GM12872 (cell line): ENCODE results near the gene ERO1A.

Source experiments
- TF ChIP-seq, protein P1 (sequence below): IDR thresholded peaks from 3 replicates; pipeline ENCODE4 v1.5.1; 2011; ENCODE audit warnings: low read depth, mild to moderate bottlenecking, low read length, moderate library complexity; ENCODE audit not compliant: insufficient read depth

Gene ERO1A

GRCh38 chr14:52706286-52706685 lies 10.9 kb upstream of the ERO1A start:
- TF ChIP-seq, protein P1, sequence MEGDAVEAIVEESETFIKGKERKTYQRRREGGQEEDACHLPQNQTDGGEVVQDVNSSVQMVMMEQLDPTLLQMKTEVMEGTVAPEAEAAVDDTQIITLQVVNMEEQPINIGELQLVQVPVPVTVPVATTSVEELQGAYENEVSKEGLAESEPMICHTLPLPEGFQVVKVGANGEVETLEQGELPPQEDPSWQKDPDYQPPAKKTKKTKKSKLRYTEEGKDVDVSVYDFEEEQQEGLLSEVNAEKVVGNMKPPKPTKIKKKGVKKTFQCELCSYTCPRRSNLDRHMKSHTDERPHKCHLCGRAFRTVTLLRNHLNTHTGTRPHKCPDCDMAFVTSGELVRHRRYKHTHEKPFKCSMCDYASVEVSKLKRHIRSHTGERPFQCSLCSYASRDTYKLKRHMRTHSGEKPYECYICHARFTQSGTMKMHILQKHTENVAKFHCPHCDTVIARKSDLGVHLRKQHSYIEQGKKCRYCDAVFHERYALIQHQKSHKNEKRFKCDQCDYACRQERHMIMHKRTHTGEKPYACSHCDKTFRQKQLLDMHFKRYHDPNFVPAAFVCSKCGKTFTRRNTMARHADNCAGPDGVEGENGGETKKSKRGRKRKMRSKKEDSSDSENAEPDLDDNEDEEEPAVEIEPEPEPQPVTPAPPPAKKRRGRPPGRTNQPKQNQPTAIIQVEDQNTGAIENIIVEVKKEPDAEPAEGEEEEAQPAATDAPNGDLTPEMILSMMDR: no peak

DNA sequence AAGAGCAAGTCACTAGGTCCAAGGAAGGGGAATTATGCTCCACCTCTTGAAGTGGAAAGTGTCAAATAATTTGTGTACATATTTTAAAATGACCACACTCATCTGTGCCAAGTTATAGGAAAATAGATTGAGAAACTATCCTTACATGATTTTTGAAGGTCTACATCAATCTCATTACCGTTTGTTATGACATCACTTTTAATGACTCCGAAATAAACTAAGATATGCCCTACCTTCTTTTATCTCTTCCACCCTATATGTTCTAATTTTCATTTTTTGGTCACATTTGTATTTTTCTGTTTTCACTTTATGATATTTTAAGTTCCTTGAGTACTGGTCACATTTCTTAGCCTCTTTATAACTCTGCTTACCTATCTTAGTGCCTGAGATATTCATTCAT lies 8.3 kb upstream of the ERO1A start:
- TF ChIP-seq, protein P1: no peak

DNA sequence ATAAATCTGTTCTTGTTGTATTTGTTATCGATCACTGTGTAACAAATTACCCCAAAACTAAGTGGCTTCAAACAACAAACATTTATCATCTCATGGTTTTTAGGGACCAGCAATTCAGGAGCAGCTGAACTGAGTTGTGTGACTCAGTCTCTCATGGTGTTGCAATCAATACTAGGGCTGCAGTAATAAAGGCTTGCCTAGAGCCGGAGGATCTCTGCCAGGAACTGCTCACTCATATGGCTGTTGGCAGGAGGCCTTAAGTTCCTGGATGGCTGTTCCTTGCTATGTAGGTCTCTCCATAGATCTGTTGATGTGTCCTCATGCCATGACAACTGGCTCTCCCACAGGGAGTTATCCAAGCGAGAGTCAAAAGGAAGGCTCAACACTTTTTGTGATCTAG lies 7.9 kb upstream of the ERO1A start:
- TF ChIP-seq, protein P1: no peak

GRCh38 chr14:52701223-52701622 lies 5.9 kb upstream of the ERO1A start:
- TF ChIP-seq, protein P1: no peak

GRCh38 chr14:52700701-52701172 lies 5.4 kb upstream of the ERO1A start:
- TF ChIP-seq, protein P1: no peak

DNA sequence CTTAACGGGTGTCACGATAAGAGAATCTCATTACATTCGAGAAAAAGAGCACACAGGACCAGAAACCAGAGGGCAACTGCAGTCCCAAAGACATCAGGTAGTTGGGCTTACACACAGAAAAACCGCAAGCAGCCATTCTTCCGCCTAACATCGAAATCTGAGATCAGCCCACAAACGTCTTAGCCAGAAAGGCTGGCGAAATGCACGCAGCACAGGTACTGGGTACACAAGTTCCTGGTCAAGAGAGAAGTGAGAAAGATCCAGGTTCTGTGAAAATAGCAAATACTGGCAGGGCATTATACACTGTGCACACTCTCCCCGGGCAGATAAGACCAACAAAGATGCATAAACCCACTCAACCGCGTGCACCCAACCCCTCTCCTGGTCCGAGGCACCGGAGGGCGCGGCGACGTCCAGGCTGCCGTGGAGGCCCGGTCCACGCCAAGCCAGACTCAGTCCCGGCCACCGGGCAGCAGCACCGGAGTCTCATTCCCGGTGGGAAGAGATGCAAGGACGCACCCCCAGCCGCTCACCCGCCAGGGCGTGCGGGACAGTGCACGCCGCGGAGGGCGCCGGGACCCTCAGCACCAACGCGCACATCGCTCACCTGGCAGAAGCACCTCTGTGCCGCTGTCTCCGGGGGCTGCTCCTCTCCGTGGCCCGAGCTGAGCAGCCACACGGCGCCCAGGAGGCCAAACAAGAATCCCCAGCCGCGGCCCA lies 437 bp downstream of the ERO1A start:
- TF ChIP-seq, protein P1: no peak

DNA sequence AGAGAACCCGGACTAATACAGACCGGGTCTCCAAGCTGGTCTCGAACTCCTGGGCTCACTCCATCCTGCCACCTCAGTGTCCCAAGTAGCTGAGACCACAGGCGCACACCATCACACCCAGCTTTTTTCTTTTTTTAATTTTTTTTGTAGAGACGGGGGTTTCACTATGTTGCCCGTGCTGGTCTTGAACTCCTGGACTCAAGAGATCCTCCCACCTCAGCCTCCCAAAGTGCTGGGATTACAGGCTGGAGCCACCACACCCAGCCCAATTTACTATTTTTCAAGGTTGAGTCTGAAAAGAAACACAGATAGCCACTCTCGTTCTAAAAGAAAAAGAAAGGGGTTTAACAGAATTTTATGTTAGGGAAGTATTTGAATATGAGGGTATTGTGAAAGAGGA lies 1.8 kb downstream of the ERO1A start:
- TF ChIP-seq, protein P1: no peak
